BLaER1 (cell line): ENCODE results near the gene DNLZ.

Source experiments
- H3K27ac ChIP-seq: shearing (Covaris generic); formaldehyde crosslinking; 2 replicates; pipeline ENCODE4 v1.8.1; 2022
- H3K27me3 ChIP-seq: shearing (Covaris generic); formaldehyde crosslinking; 2 replicates; pipeline ENCODE4 v1.8.1; 2022
- H3K36me3 ChIP-seq: shearing (Covaris generic); formaldehyde crosslinking; 2 replicates; pipeline ENCODE4 v1.8.1; 2022
- H3K4me1 ChIP-seq: shearing (Covaris generic); formaldehyde crosslinking; 2 replicates; pipeline ENCODE4 v1.8.1; 2022
- H3K4me2 ChIP-seq: shearing (Covaris generic); formaldehyde crosslinking; 2 replicates; pipeline ENCODE4 v1.8.1; 2022
- H3K4me3 ChIP-seq: shearing (Covaris generic); formaldehyde crosslinking; 2 replicates; pipeline ENCODE4 v1.8.1; 2022
- H3K9ac ChIP-seq: shearing (Covaris generic); formaldehyde crosslinking; 2 replicates; pipeline ENCODE4 v1.8.1; 2022
- H3K9me3 ChIP-seq: shearing (Covaris generic); formaldehyde crosslinking; 2 replicates; pipeline ENCODE4 v1.8.1; 2022
- H4K20me1 ChIP-seq: shearing (Covaris generic); formaldehyde crosslinking; 2 replicates; pipeline ENCODE4 v1.8.1; 2022
- Cebpa-rat ChIP-seq: shearing (Covaris generic); IDR thresholded peaks from 2 replicates; pipeline ENCODE4 v1.8.1; 2022

The DNLZ gene

DNA sequence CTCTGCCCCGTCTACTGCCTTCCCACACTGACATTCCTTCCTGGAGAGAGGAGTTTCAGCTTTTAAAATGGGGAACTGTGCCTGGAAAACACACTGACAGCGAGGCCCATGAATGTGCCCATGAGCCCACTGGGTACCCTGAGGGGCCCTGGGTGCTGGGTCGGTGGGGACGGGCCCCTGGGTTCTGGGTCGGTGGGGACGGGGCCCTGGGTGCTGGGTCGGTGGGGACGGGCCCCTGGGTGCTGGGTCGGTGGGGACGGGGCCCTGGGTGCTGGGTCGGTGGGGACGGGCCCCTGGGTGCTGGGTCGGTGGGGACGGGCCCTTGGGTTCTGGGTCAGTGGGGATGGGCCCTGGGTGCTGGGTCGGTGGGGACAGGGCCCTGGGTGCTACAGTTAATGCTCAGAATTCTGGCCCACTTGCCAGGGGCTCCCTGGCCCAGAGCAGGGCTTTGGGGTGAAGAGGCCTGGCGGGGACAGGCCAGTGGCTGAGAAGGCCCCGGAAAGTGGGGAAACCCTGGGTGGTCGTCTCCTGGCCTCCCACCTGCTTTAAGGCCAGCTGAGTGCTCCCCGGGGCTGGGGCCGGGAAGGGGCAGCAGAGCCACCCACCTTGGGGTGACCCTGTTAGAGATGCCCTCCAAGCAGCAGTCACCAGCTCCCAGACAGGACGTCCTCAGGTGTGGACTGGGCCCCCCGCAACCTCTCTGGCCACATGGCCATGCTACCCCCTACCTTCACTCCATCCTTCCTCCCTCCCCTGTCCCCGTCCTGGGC lies 33.7 kb downstream of the DNLZ start:
- no peak for TF ChIP-seq Cebpa-rat
- peaks cover 70% of the 10 kb centered on the region for H3K4me1 ChIP-seq
- H3K36me3 ChIP-seq: peaks cover 49% of the 10 kb centered on the region
- peak overlapping the region; percentile 82 for H3K4me3 ChIP-seq
- H3K27ac ChIP-seq: peak overlapping the region; percentile 99
- H4K20me1 ChIP-seq: peaks cover 69% of the 10 kb centered on the region
- H3K9me3 ChIP-seq: no peaks in the 10 kb centered on the region
- H3K9ac ChIP-seq: peak overlapping the region; percentile 90
- H3K4me2 ChIP-seq: peak overlapping the region; percentile 100
- H3K27me3 ChIP-seq: no peaks in the 10 kb centered on the region

DNA sequence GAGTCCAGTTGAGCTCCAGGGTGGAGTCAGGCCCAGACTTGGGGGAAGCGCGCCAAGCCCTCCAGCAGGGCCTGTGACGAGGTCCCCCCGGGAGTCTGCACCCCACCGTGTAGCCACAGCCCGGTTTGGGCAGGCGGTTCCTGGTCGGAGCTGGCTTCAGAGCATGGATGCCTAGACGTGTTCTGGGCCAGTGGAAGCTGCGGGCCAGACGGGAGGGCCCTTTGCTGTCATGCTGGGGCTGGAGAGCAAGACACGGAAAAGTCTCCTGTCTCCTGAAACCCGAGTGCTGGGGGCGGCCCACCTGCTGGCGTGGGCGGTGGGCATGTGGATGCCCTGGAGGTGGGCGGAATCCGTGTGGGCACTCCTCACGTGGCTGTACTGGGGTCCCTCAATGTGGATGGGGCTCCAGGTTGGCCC lies 34.3 kb downstream of the DNLZ start:
- peaks cover 43% of the 10 kb centered on the region for H3K36me3 ChIP-seq
- H3K27ac ChIP-seq: peak overlapping the region; percentile 99
- H4K20me1 ChIP-seq: peaks cover 63% of the 10 kb centered on the region
- peak overlapping the region; percentile 100 for H3K4me2 ChIP-seq
- H3K9me3 ChIP-seq: no peaks in the 10 kb centered on the region
- H3K4me3 ChIP-seq: peak overlapping the region; percentile 82
- H3K4me1 ChIP-seq: peaks cover 76% of the 10 kb centered on the region
- H3K9ac ChIP-seq: peak overlapping the region; percentile 90
- H3K27me3 ChIP-seq: no peaks in the 10 kb centered on the region
- TF ChIP-seq Cebpa-rat: no peak

DNA sequence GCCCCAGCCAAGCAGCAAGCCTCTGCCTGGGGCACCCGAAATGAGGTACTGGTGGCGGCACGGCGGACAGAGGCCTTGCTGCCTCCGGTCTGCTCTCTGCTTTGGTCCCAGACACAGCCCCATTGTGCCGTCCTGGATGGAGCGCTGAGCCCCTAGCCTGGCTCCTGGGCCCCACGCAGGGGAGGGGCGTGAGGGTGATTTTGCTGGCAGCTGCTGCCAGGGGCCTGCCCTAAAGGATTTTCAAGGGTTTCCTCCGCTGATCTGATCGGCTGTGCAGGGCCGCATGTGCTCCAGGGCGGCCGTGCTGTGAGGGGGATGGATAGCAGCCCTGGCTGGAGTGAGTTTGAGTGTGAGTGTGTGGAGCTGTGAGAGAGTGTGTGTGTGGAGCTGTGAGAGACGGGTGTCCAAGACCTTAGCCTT lies 34.9 kb downstream of the DNLZ start:
- no peaks in the 10 kb centered on the region for H3K27me3 ChIP-seq
- peak overlapping the region; percentile 90 for H3K9ac ChIP-seq

DNA sequence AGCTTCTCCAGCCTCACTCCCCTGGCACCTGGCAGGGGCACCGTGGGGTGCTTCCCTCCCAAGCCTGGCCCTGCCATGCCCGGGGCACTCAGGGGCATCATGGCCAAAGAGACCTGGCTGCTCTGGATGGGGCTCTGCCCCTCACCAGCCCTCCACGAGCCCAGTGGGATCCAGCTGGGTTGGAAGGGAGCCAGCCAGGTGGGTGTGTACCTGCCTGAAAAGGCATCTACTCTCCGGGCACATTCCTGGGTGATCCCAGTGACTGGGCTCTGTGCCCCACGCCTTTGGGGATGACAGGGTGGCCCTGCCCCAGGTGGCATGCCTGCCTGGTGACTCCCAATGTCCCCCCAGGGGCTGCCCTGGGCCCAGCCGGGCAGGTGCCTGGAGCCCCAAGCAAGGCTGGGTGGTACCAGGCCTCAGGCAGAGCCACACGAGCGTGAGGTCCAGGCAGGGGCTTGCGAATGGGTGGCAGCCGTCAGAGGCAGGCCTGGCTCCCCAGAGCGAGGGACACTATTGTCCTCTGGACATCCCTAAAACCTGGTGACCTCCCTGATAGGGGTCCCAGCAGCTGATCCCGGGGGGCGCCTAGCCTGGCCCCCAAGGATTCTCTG lies 35.4 kb downstream of the DNLZ start:
- H3K27me3 ChIP-seq: no peaks in the 10 kb centered on the region
- no peak for TF ChIP-seq Cebpa-rat
- H3K9ac ChIP-seq: peak overlapping the region; percentile 90
- H3K27ac ChIP-seq: peak overlapping the region; percentile 99
- peaks cover 81% of the 10 kb centered on the region for H3K4me1 ChIP-seq
- peak overlapping the region; percentile 82 for H3K4me3 ChIP-seq
- H4K20me1 ChIP-seq: peaks cover 52% of the 10 kb centered on the region
- peaks cover 32% of the 10 kb centered on the region for H3K36me3 ChIP-seq
- peak overlapping the region; percentile 100 for H3K4me2 ChIP-seq
- no peaks in the 10 kb centered on the region for H3K9me3 ChIP-seq

More for the DNA sequence above, 34.9 kb downstream of the DNLZ start:
- peak overlapping the region; percentile 82 for H3K4me3 ChIP-seq
- peaks cover 37% of the 10 kb centered on the region for H3K36me3 ChIP-seq
- peak overlapping the region; percentile 100 for H3K4me2 ChIP-seq
- peak overlapping the region; percentile 99 for H3K27ac ChIP-seq
- H3K4me1 ChIP-seq: peaks cover 81% of the 10 kb centered on the region
- TF ChIP-seq Cebpa-rat: no peak
- peaks cover 57% of the 10 kb centered on the region for H4K20me1 ChIP-seq
- no peaks in the 10 kb centered on the region for H3K9me3 ChIP-seq

DNA sequence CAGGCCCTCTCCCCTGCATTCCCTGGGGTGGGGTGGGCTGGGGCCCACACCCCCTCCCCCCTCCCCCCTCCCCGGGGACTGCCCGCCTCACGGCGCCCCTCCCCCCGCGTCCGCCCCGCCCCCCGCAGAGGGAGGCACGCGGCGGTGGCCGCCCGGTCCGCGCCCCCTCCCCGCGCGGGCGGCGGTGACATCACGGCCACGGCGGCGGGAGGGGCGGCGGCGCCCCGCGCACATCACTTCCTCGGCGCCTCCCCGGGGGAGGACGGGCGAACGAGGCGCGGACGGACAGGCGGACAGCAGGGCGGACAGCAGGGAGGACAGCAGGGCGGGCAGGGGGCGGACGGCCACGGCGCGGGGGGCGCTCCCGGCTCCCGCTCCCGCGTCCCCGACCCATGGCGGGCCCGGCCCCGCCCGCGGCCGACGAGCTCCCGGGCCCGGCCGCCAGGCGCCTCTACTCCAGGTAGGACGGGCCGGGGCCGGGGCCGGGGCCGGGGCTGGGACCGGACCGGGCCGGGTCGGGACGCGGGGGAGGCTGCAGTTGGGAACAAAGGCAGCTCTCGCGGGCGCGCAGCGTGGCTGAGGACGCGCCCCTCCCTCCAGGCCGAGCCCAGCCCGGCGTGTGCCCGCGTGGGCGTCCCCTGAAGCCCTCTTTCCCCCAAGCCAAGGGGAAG lies 36.1 kb downstream of the DNLZ start, which contains the start of gene GPSM1:
Gene GPSM1, plus strand, starts transcription at position 236 of the 671 bp plus-strand sequence. Its CDS starts 157 bp downstream, at position 393.
- Histone ChIP-seq H3K9me3 (no peaks in the 10 kb centered on the region), H3K4me1 (peaks cover 81% of the 10 kb centered on the region), H3K9ac (peak within 1 kb of the TSS; percentile 90), H3K36me3 (peaks cover 25% of the 10 kb centered on the region), H3K4me3 (peak within 1 kb of the TSS; percentile 82), H3K27ac (peak within 1 kb of the TSS; percentile 99), H4K20me1 (peaks cover 45% of the 10 kb centered on the region), H3K4me2 (peak within 1 kb of the TSS; percentile 100), H3K27me3 (no peaks in the 10 kb centered on the region)
- TF ChIP-seq Cebpa-rat: no peak

DNA sequence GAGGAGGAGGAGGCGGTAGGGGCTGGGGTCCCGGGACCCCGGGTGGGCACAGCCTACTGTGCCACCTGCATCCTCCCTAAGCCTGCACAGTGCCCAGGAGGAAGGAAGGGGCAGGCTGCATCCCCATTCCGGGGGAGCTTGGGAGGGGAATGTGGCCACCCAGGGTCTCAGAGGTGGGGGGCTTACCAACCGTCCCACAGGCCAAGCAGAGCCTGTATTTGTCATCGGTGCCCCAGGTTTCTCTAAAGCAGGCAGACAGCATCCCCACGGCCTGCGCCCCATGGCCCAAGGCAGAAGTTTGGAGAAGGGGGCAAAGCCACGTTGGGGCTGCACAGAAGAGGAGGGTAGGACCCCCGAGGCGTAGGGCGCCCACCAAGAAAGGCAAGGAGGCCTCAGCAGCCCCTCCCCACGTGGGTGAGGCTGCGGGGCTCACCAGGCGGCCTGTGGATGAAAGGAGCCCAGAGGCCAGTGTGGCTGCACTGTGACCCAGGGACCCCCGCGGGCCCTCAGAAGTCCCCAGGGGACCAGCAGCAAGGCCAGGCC lies 36.7 kb downstream of the DNLZ start:
- H4K20me1 ChIP-seq: peaks cover 39% of the 10 kb centered on the region

DNA sequence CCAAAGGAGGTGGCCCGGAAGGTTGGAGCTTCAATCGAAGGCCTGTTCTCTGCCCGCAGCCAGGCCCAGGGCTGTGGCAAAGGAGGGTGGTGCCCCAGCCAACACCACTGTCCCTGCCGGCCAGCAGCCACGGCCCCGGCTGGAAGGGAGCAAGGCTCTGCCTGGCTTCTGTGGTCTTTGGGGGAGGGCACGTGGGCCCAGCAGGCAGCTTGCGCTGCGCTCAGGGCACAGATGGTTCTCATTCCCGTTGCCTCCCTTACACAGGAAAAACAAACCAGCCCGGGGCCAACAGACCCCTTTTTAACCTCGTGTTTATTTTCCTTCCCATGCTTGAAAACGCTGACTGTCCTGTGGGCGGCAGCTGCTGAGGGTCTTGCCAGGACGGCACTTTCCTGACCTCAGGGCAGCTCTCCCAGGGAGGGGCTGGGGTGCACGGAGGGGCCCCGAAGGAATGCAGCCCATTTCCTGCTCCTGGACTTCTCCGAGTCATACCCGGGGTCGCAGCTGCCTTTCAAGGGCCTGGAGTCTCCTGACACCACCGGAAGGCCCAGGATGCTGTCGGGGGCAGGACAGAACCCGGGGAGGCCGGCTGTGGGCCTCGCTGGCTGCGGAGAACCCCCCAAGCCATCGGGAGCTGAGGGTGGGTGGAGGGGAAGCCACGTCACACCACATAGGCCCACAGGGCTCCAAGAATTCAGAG lies 37.3 kb downstream of the DNLZ start:
- Histone ChIP-seq H3K4me1 (peaks cover 81% of the 10 kb centered on the region), H4K20me1 (peaks cover 33% of the 10 kb centered on the region), H3K9me3 (no peaks in the 10 kb centered on the region), H3K9ac (peak overlapping the region; percentile 90), H3K4me3 (peak overlapping the region; percentile 82), H3K27me3 (no peaks in the 10 kb centered on the region), H3K27ac (peak overlapping the region; percentile 99), H3K36me3 (peaks cover 13% of the 10 kb centered on the region), H3K4me2 (peak overlapping the region; percentile 97)
- no peak for TF ChIP-seq Cebpa-rat

More for the DNA sequence above, 36.7 kb downstream of the DNLZ start:
- H3K4me1 ChIP-seq: peaks cover 81% of the 10 kb centered on the region
- peak overlapping the region; percentile 82 for H3K4me3 ChIP-seq
- H3K36me3 ChIP-seq: peaks cover 19% of the 10 kb centered on the region
- H3K27ac ChIP-seq: peak overlapping the region; percentile 99
- TF ChIP-seq Cebpa-rat: no peak
- no peaks in the 10 kb centered on the region for H3K27me3 ChIP-seq
- H3K9me3 ChIP-seq: no peaks in the 10 kb centered on the region
- peak overlapping the region; percentile 97 for H3K4me2 ChIP-seq
- peak overlapping the region; percentile 90 for H3K9ac ChIP-seq

DNA sequence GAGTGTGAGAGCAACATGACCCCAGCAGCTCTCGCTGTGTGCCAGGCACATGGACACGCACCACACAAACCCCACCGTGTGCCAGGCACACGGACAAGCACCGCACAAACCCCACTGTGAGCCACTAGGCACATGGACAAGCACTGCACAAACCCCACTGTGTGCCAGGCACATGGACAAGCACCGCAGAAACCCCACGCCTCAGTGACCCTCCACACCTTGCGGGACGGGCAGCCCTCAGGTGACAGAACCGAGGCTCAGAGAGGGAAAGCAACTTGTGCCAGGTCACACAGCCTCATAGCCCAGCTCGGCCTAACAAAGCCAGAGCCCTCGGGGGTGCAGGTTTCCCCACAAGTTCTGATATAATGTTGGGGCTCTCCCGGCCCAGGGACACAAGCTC lies 38.2 kb downstream of the DNLZ start:
- H3K27ac ChIP-seq: peak overlapping the region; percentile 99
- H4K20me1 ChIP-seq: peaks cover 25% of the 10 kb centered on the region
- H3K4me1 ChIP-seq: peaks cover 74% of the 10 kb centered on the region
- H3K4me2 ChIP-seq: peak overlapping the region; percentile 97
- peak overlapping the region; percentile 82 for H3K4me3 ChIP-seq
- H3K9me3 ChIP-seq: no peaks in the 10 kb centered on the region
- H3K36me3 ChIP-seq: 0 out of 2 replicates have a peak, but pooled peaks cover 4% of the 10 kb centered on the region
- H3K27me3 ChIP-seq: no peaks in the 10 kb centered on the region
- TF ChIP-seq Cebpa-rat: no peak
- peak overlapping the region; percentile 90 for H3K9ac ChIP-seq
